Neural cell (in vitro differentiated cells): ENCODE measurements around the gene IGSF21.

Experiments
- EP300 ChIP-seq: fragments of 450-650 bp; conservative IDR thresholded peaks from 2 replicates; pipeline ENCODE4 v1.6.1; 2014; ENCODE audit warnings: antibody characterized with exemption, mild to moderate bottlenecking, moderate library complexity; ENCODE audit not compliant: poor library complexity, severe bottlenecking
- EZH2 ChIP-seq: fragments of 200-600, 300-800 bp; shearing (Covaris generic), sonication (generic); IDR thresholded peaks from 2 replicates; pipeline ENCODE4 v1.6.1; 2014; ENCODE audit warnings: antibody characterized with exemption, low read length, borderline replicate concordance, mild to moderate bottlenecking; ENCODE audit not compliant: insufficient read depth, poor library complexity, severe bottlenecking
- MXI1 ChIP-seq: fragments of 450-650 bp; conservative IDR thresholded peaks from 2 replicates; pipeline ENCODE4 v1.6.1; 2014; ENCODE audit warnings: antibody characterized with exemption, mild to moderate bottlenecking; ENCODE audit not compliant: poor library complexity, severe bottlenecking
- POLR2AphosphoS5 ChIP-seq: IDR thresholded peaks from 2 replicates; pipeline ENCODE4 v1.6.1; 2012
- RAD21 ChIP-seq: fragments of 450-650 bp; conservative IDR thresholded peaks from 2 replicates; pipeline ENCODE4 v1.6.1; 2014; ENCODE audit warnings: antibody characterized with exemption, mild to moderate bottlenecking, moderate library complexity
- TAF1 ChIP-seq: IDR thresholded peaks from 2 replicates; pipeline ENCODE4 v1.6.1; 2012; ENCODE audit warnings: low read depth
- TF ChIP-seq, protein P1 (sequence below): fragments of 450-650 bp; IDR thresholded peaks from 2 replicates; pipeline ENCODE4 v1.5.1; 2014; ENCODE audit warnings: antibody characterized with exemption, mild to moderate bottlenecking, moderate library complexity; ENCODE audit not compliant: poor library complexity, severe bottlenecking
- TF ChIP-seq, protein P2 (sequence below): IDR thresholded peaks from 2 replicates; pipeline ENCODE4 v1.6.1; 2012; ENCODE audit warnings: borderline replicate concordance

DNA sequence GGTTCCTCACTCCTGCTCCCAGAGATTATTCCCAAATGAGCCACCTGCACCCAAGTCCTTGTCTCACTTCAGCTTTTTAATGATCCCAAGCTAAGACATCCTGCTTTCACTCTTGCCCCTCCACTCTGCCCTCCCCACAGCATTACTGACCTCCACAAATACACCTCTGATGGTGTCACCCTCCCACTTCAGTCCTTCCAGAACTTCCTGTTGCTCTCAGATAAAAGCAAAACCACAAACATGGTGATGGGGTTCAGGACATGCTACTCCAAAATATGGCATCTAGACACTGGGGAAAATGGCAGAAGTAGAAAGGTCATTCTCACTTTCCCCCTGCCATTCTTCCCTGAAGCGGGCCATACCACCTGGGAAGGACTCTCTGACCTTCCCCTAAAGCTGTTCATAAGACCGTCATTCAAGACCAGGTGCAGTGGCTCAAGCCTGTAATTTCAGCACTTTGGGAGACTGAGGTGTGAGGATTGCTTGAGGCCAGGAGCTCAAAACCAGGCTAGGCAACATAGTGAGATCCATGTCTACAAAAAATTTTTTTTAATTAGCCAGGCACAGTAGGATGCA is 307.4 kb downstream of the IGSF21 start:
- TF ChIP-seq, protein P1, sequence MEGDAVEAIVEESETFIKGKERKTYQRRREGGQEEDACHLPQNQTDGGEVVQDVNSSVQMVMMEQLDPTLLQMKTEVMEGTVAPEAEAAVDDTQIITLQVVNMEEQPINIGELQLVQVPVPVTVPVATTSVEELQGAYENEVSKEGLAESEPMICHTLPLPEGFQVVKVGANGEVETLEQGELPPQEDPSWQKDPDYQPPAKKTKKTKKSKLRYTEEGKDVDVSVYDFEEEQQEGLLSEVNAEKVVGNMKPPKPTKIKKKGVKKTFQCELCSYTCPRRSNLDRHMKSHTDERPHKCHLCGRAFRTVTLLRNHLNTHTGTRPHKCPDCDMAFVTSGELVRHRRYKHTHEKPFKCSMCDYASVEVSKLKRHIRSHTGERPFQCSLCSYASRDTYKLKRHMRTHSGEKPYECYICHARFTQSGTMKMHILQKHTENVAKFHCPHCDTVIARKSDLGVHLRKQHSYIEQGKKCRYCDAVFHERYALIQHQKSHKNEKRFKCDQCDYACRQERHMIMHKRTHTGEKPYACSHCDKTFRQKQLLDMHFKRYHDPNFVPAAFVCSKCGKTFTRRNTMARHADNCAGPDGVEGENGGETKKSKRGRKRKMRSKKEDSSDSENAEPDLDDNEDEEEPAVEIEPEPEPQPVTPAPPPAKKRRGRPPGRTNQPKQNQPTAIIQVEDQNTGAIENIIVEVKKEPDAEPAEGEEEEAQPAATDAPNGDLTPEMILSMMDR, result no peak
- TF ChIP-seq RAD21, result no peak
- TF ChIP-seq TAF1, result no peak
- TF ChIP-seq POLR2AphosphoS5, result no peak
- TF ChIP-seq, protein P2, sequence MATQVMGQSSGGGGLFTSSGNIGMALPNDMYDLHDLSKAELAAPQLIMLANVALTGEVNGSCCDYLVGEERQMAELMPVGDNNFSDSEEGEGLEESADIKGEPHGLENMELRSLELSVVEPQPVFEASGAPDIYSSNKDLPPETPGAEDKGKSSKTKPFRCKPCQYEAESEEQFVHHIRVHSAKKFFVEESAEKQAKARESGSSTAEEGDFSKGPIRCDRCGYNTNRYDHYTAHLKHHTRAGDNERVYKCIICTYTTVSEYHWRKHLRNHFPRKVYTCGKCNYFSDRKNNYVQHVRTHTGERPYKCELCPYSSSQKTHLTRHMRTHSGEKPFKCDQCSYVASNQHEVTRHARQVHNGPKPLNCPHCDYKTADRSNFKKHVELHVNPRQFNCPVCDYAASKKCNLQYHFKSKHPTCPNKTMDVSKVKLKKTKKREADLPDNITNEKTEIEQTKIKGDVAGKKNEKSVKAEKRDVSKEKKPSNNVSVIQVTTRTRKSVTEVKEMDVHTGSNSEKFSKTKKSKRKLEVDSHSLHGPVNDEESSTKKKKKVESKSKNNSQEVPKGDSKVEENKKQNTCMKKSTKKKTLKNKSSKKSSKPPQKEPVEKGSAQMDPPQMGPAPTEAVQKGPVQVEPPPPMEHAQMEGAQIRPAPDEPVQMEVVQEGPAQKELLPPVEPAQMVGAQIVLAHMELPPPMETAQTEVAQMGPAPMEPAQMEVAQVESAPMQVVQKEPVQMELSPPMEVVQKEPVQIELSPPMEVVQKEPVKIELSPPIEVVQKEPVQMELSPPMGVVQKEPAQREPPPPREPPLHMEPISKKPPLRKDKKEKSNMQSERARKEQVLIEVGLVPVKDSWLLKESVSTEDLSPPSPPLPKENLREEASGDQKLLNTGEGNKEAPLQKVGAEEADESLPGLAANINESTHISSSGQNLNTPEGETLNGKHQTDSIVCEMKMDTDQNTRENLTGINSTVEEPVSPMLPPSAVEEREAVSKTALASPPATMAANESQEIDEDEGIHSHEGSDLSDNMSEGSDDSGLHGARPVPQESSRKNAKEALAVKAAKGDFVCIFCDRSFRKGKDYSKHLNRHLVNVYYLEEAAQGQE, result no peak
- TF ChIP-seq EP300, result no peak
- no peak for TF ChIP-seq EZH2
- TF ChIP-seq MXI1, result no peak
